GM21723 (cell line): ENCODE measurements around the gene SMARCC1.
"Not testable (repeated sequence)": the region's sequence is repeated elsewhere in the genome, so short reads cannot be mapped to it uniquely, and the experiment has no call there.

Experiments
- ATAC-seq: cut with Tn5 transposase; IDR thresholded peaks from one replicate; pipeline ENCODE4 v1.9.1; 2021; ENCODE audit warnings: mild to moderate bottlenecking, moderate library complexity; ENCODE audit not compliant: unreplicated experiment

Gene SMARCC1

GRCh38 chr3:47781685-47782445 lies at the start of gene SMARCC1:
TSS of gene SMARCC1 (minus strand) at chr3:47781893. CDS start at chr3:47781797, 96 bp downstream.
- peak; percentile 76 for ATAC-seq

DNA sequence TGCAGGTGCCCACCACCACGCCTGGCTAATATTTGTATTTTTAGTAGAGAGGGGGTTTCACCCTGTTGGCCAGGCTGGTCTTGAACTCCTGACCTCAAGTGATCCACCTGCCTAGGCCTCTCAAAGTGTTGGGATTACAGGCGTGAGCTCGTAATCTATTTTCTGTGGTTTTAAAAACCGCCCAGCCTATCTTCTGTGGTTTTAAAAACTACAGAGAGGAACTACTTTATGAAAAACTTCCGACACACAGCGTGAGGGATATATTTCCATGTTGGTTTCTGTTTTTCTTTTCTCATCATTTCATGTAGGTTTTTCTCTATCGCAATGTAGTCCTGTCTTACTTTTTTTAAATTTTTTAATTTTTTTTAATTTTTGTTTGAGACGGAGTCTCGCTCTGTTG lies 47.8 kb upstream of the SMARCC1 start:
- not testable (repeated sequence) for ATAC-seq

GRCh38 chr3:47825590-47825989 lies 43.9 kb upstream of the SMARCC1 start:
- ATAC-seq, result no peak

DNA sequence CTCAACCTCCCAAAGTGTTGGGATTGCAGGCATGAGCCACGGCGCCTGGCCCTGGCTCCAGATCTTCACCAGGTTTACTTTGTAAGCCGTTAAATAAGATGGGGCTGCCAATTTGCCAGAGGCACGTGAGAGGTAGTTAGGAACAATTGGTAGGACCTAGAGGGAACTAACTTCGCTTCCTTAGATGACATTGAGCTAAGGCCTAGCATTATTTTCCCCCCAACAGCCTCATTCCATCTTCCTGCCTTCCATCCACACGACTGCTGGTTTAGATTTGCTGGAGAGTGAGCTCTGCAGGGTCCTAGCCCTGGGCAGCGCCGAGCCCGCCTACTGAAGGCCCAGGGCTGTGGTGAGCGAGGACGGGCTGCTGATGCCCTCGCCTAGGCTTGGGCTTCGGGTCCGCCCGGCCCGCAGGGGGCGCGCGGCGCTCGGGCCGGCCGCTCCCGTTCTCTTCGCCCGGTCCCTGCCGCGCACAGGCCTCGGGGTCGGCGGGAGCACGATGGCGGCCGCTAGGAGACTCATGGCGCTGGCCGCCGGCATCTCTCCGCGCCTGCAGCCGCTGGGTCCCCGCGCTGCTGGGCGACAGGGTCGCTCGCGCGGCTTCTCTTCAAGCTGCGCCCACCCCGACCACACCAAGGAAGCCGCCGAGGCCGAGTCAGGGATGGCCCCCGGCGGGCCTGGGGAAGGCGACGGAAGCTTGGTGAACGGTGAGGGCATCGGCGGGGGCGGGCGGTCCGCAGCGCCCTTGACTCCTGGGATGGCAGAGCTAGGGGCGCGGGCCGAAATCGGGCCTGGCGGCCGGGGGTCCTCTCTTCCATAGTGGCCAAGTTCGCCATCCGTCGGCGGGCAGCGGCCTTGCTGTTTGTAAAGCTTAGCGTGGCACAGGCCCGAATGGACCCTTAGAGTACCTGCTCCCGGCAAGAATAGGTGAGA lies 43.1 kb upstream of the SMARCC1 start:
- ATAC-seq, result peak; percentile 91

DNA sequence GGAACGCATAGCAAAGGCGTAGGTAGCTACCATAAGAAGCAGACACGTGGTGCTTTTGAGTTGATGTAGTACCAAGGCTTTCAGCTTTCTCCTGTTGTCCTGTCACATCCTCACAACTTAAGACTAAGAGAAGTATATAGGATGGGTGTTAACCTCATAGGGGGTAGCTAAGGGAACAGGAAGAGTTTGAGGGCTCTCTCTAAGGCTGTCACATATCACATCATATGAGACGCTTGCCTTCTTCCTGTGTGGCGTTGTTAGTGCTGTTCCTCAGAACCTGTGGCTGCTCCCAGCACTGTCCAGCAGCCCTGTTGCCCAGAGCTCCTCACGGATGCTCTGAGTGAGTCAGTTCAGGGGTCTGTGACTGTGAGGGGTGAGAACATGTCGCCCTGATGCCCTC lies 35.9 kb upstream of the SMARCC1 start:
- ATAC-seq, result no peak

DNA sequence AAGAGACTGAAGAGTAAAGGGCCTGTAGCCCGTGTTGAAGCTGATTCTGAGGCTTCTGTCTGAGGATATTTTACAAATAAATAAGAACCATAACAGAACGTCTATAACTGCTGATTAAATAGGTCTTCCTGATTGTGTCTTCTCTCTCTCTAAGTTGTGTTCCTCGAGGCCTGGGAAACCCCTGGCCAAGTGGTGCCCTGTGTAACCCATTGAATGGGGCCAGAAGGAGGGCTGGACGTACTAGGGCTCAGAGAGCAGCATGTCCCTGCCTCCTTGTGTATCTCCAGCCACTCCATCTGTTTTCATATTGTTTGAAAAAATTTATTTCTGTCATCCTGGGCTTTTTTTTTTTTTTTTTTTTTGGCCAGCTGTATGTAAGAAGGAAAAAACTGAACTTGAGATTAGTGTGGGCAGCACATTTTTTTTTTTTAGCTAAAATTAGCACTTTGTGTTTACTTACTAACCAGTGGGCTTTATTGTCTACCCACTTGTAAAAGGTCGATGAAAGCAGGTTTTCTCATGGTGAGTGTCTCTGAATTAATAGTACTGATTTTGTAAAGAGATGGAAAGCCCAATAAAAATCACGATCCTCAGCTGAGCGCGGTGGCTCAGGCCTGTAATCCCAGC lies 32.0 kb upstream of the SMARCC1 start:
- no peak for ATAC-seq

DNA sequence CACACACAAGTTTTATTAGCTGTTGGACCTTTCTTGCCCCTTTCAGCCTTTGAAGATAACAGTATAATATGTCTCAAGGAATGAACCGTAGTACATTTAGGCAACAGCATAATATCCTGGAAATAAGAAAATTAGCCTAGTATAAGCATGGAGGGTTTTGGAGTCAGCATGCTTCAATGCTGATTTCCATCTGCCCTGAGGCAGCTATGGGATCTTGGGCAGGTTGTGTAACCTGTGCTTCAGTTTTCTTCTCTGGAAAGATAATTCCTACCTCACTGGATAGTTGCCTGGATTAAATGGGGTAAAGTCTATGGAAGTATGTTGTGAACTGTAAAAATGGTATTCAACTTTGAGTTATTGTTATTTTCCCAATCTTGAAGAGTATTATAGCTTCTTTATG lies 22.9 kb upstream of the SMARCC1 start:
- no peak for ATAC-seq

DNA sequence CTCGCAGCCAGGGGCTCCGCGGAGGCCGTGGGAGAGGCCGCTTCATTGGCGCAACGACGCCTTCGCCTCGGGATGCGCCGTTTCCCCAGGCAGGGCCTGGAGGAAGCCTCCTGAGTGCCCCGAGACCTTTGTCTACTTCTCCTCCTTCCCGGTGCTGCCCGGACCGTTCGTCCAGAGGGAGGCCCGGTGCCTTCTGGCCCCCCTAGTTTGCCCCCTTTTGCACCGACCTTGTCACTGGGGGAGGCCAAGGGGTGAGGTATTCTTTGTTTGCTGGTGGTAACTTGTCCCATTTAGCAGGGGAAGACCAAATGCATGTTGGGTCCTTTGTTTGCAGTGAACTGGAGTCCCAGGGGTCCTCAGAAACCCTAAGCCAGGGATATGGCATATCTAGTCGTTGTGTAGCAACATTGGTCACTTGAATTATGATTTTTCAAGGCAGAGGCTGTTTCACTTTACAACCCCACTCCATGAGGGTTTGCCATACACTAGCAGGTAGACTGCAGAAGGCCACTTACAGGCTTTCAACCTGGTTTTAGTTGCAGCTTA lies 21.9 kb upstream of the SMARCC1 start:
- no peak for ATAC-seq

DNA sequence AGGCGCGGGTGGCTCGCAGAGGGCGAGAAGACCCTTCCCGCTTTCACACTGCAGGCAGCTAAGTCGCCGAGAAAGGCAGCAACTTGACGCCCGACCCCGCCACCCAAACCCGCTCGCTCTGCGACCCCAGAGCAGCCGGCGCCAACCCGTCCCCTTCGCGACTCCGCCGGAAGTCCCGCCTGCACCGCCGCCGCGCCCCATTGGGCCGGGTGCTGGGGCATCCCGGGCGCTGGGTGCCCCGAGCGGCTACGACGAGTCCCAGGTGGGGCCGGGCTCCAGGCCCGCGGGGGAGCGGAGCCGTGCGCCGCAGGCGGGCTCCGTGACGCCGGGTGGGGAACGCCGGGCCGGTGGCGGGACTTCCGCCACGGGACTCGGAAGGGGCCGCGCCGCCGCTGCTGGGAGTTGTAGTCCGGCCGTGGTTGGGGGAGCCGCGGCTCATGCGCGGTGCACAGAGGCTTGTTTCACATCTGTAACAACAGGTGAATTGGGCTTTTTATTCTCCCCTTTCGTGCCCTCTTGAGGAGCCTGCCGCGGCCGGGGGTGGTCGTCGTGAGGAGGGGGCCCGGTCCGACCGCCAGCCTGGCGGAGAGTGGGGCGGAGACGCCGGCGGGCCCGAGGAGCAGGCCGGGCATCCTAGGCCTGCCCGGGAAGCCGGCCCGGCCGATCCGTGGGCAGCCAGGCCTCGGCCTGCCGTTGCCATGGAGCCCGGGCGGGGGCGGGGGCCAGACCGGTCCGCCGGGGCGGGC lies 21.2 kb upstream of the SMARCC1 start, which contains the start of gene DHX30:
DHX30 (plus strand) TSS at position 405 of the 746 bp plus-strand sequence. CDS start 7,546 bp downstream, outside the sequence.
- ATAC-seq, result peak; percentile 90

DNA sequence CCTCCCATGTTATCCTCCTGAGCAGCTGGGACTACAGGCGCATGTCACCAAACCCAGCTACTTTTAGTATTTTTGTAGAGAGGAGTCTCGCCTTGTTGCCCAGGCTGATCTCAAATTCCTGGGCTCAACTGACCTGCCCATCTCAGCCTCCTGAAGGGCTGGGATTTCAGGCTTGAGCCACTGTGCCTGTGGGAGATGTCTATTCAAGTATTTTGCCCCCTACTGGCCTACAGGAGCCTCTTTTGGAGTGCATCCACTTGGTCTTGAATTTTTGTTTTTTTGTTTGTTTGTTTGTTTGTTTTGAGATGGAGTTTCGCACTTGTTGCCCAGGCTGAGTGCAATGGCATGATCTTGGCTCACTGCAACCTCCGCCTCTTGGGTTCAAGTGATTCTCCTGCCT lies 18.0 kb upstream of the SMARCC1 start:
- no peak for ATAC-seq

DNA sequence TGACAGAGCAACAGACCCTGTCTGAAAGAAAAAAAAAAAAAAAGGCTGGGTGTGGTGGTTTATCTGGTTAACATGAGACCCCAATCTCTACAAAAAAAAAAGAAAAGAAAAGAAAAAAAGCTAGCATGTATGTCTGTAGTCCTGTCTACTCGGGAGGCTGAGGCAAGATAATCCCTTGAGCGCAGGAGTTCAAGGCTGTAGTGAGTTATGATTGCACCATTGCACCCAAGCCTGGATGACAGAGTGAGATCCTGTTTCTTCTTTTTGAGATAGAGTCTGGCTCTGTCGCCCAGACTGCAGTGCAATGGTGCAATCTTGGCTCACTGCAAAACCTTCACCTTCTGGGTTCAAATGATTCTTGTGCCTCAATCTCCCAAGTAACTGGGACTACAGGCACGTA lies 12.9 kb upstream of the SMARCC1 start:
- ATAC-seq, result no peak

- no peak for ATAC-seq
Observed at GRCh38 chr3:47792699-47793098, 11.0 kb upstream of the SMARCC1 start.

DNA sequence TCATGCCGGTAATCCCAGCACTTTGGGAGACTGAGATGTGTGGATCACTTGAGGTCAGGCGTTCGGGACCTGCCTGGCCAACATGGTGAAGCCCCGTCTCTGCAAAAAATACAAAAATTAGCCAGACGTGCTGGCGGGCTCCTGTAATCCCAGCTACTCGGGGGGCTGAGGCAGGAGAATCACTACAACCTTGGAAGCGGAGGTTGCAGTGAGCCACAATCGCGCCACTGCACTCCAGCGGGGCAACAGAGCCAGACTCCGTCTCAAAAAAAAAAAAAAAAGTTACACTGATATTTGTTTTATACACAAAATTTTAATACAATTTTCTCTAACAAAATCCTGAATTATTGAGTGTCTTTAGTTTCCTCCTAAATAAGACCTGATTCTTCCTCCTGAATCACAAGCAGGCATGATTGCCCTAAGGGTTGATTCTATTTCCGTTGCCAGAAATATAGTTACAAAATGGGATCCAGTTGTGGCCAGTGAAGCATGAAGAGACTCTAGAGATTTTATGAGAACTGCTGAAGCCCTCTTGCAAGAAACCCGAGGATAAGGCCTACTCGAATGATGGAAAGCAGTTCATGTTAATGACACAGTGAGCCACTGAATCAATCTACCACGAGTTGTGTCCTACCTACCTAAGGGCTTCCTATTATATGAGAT lies 9.6 kb upstream of the SMARCC1 start:
- no peak for ATAC-seq

DNA sequence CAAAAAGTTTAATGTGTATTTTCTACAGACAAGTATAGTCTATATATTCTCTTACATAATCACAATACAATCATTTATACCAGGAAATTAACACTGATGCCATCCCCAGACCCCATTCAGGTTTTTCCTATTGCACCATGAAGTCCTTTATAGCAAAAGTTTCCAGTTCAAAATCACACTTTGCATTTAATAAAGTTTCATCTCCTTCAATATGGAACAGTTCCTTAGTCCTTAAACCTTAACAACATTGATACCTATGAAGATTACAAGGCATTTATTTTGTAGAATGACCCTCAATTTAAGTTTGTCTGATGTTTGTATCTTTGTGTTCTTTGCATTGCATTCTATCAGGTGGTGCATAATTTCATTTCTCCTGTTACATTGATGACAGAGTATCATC lies 2.0 kb upstream of the SMARCC1 start:
- no peak for ATAC-seq

GRCh38 chr3:47782446-47783308 lies 984 bp upstream of the SMARCC1 start:
- ATAC-seq, result no peak

- peak; percentile 40 for ATAC-seq
Observed at GRCh38 chr3:47780741-47781684, 680 bp downstream of the SMARCC1 start.

- no peak for ATAC-seq
Observed at GRCh38 chr3:47778746-47779145, 2.9 kb downstream of the SMARCC1 start.

GRCh38 chr3:47772788-47773187 lies 8.9 kb downstream of the SMARCC1 start:
- no peak for ATAC-seq
